Endothelial cell of umbilical vein (primary cell): ENCODE data around the gene IFI27L2. TPM values are rescaled to one million over a fixed set of nuclear protein-coding genes. Genes with fewer than 3 reads are reported as not detected.

Experiments used
- BruUV-seq: library from RNA; stranded (reverse); fragments of 400-500 nt; replicated peaks from 2 replicates; lab custom pipeline; 2021; lab: Mats Ljungman, UMichigan
- CTCF ChIA-PET: fragments of 300-600, 350-600 bp; sonication (Branson Sonifier 250); formaldehyde crosslinking; loops from one replicate; lab custom pipeline; 2021; ENCODE audit warnings: antibody characterized with exemption, inconsistent platforms; lab: Charles Lee
- POLR2A ChIA-PET: fragments of 300-600, 350-600 bp; sonication (Branson Sonifier 250); formaldehyde crosslinking; loops from one replicate; lab custom pipeline; 2021; ENCODE audit warnings: antibody characterized with exemption, inconsistent platforms; lab: Charles Lee
- DNase-seq: peaks from one replicate; pipeline ENCODE4 v3.0.0-alpha.2; 2011; ENCODE audit warnings: low read depth, low spot score
- FAIRE-seq: peaks from 2 replicates; lab custom pipeline; 2011; peaks lifted over from hg19 to GRCh38; lab: Jason Lieb, UNC
- H2AFZ ChIP-seq: 2 replicates; pipeline ENCODE4 v1.6.0; 2012; ENCODE audit warnings: low read depth, low read length, control low read depth, inconsistent platforms
- H3K27ac ChIP-seq: 2 replicates; pipeline ENCODE4 v1.5.1; 2011; ENCODE audit warnings: low read depth, mild to moderate bottlenecking, control low read depth, low read length, moderate library complexity; ENCODE audit not compliant: insufficient read depth
- H3K27me3 ChIP-seq, 2 experiments: 2 replicates each; pipeline versions ENCODE4 v1.6.0 to v1.6.1; 2011; ENCODE audit warnings: low read length in 2 of 2, mixed read lengths in 1 of 2; ENCODE audit not compliant: control insufficient read depth in 2 of 2, insufficient read depth in 2 of 2
- H3K36me3 ChIP-seq, 2 experiments: 2 replicates in 1 of 2; 3 replicates in 1 of 2; pipeline ENCODE4 v1.5.1; 2011; ENCODE audit warnings: low read length in 2 of 2, mild to moderate bottlenecking in 1 of 2, moderate library complexity in 1 of 2; ENCODE audit not compliant: control insufficient read depth in 2 of 2, insufficient read depth in 2 of 2; ENCODE audit errors: extremely low read depth in 1 of 2
- H3K4me1 ChIP-seq: 3 replicates; pipeline ENCODE4 v1.5.1; 2011; ENCODE audit warnings: mild to moderate bottlenecking, low read length; ENCODE audit not compliant: control insufficient read depth, insufficient read depth; ENCODE audit errors: extremely low read depth
- H3K4me2 ChIP-seq: 2 replicates; pipeline ENCODE4 v1.6.1; 2011; ENCODE audit warnings: low read length, control low read depth, mixed read lengths; ENCODE audit not compliant: insufficient read depth
- H3K4me3 ChIP-seq, 3 experiments: fragments of 200-600 bp in 1 of 3; sonication (generic), shearing (Covaris generic) in 1 of 3; replicated peaks in 1 of 3; 2 replicates each; pipeline ENCODE4 v1.5.1; 2011 to 2016; ENCODE audit warnings: control low read depth in 3 of 3, low read length in 3 of 3, mild to moderate bottlenecking in 2 of 3, inconsistent platforms in 1 of 3, low read depth in 1 of 3, moderate library complexity in 1 of 3; ENCODE audit not compliant: insufficient read depth in 1 of 3
- H3K79me2 ChIP-seq: 2 replicates; pipeline ENCODE4 v1.6.0; 2012; ENCODE audit warnings: low read length, inconsistent platforms; ENCODE audit not compliant: control insufficient read depth, insufficient read depth
- H3K9ac ChIP-seq: replicated peaks from 2 replicates; pipeline ENCODE3; 2011; ENCODE audit warnings: low read length, control low read depth; ENCODE audit not compliant: insufficient read depth; ENCODE audit errors: extremely low read depth
- H3K9me1 ChIP-seq: replicated peaks from 3 replicates; pipeline ENCODE4 v1.6.0; 2011; ENCODE audit warnings: mild to moderate bottlenecking, low read length; ENCODE audit not compliant: control insufficient read depth, insufficient read depth; ENCODE audit errors: extremely low read depth
- H3K9me3 ChIP-seq: replicated peaks from 2 replicates; pipeline ENCODE4 v1.5.1; 2012; ENCODE audit warnings: low read length, inconsistent platforms; ENCODE audit not compliant: control insufficient read depth, insufficient read depth
- H4K20me1 ChIP-seq: replicated peaks from 2 replicates; pipeline ENCODE3; 2011; ENCODE audit warnings: mild to moderate bottlenecking, low read length; ENCODE audit not compliant: control insufficient read depth, insufficient read depth; ENCODE audit errors: extremely low read depth
- EZH2 ChIP-seq: IDR thresholded peaks from 2 replicates; pipeline ENCODE4 v1.6.1; 2012; ENCODE audit warnings: borderline replicate concordance, low read depth, mild to moderate bottlenecking, moderate library complexity, low read length, inconsistent platforms; ENCODE audit not compliant: severe bottlenecking
- FOS ChIP-seq: IDR thresholded peaks from 2 replicates; pipeline ENCODE4 v1.6.1; 2011; ENCODE audit warnings: mild to moderate bottlenecking, low read length, moderate library complexity, borderline replicate concordance; ENCODE audit not compliant: insufficient read depth
- GATA2 ChIP-seq: IDR thresholded peaks from 2 replicates; pipeline ENCODE4 v1.7.0; 2011; ENCODE audit warnings: low read depth, mild to moderate bottlenecking, moderate library complexity, mixed read lengths, low read length; ENCODE audit not compliant: insufficient read length, insufficient read depth
- JUN ChIP-seq: IDR thresholded peaks from 2 replicates; pipeline ENCODE4 v1.6.1; 2011; ENCODE audit warnings: borderline replicate concordance, low read depth; ENCODE audit not compliant: insufficient read length, insufficient read depth
- MYC ChIP-seq: IDR thresholded peaks from one replicate; pipeline ENCODE4 v1.6.1; 2011; ENCODE audit warnings: mild to moderate bottlenecking, low read depth, low read length
- POLR2A ChIP-seq: IDR thresholded peaks from 2 replicates; pipeline ENCODE4 v1.6.1; 2012; ENCODE audit warnings: low read depth, mild to moderate bottlenecking, control low read depth, low read length
- POLR2AphosphoS5 ChIP-seq: IDR thresholded peaks from 2 replicates; pipeline ENCODE4 v1.6.1; 2012; ENCODE audit warnings: low read depth, mild to moderate bottlenecking, control low read depth, low read length, moderate library complexity; ENCODE audit not compliant: insufficient read depth
- dilution Hi-C: fragments of 300-500 bp; cut with MboI; formaldehyde crosslinking; loops from one replicate; pipeline ENCODE4 v1.15.0; 2019; ENCODE audit warnings: low sequenced_read_pairs; ENCODE audit not compliant: extremely low pct_ligation_motif_present
- intact Hi-C: fragments of 100-400 bp; cut with micrococcal nuclease; formaldehyde crosslinking; loops from one replicate; pipeline ENCODE4 v1.10.0; 2022
- polyA plus RNA-seq, 4 experiments: library from polyadenylated mRNA; depleted of rRNA in 3 of 4; stranded (reverse) in 3 of 4; unstranded in 1 of 4; fragments of >200 nt; gene quantifications; 2 replicates each; pipeline versions ENCODE4 v1.2.1 to v1.2.3, GENCODE V29; 2011 to 2012; ENCODE audit warnings: missing spikeins in 1 of 4
- total RNA-seq: library from RNA; stranded (reverse); gene quantifications from 2 replicates; pipeline ENCODE4 v1.2.3, GENCODE V29; 2021
- TF ChIP-seq, protein P1 (sequence below), 2 donors: IDR thresholded peaks; 1 replicate in 1 of 2; 2 replicates in 1 of 2; pipeline ENCODE4 v1.5.1; 2011; ENCODE audit warnings: low read length in 2 of 2, mild to moderate bottlenecking in 2 of 2, moderate library complexity in 2 of 2, control low read depth in 1 of 2, inconsistent platforms in 1 of 2, low read depth in 1 of 2; ENCODE audit not compliant: insufficient read depth in 1 of 2; ENCODE audit errors: extremely low read depth in 1 of 2
- TF ChIP-seq, protein P2 (sequence below): IDR thresholded peaks from 2 replicates; pipeline ENCODE4 v1.6.1; 2011; ENCODE audit not compliant: insufficient read depth, insufficient read length

The IFI27L2 gene
- total and polyA plus RNA-seq, 2 donors (not counting 3 experiments of a cell fraction or from before 2014, with no cell fraction given), result 28.7 to 82.9 TPM

GRCh38 chr14:94089479-94089878 is 39.9 kb downstream of the IFI27L2 start:
- H3K4me2 ChIP-seq, result no peak overlapping the region
- CTCF ChIA-PET, result no interaction called here

GRCh38 chr14:94088516-94088915 is 40.9 kb downstream of the IFI27L2 start:
- Histone ChIP-seq H3K27ac (no peak overlapping the region), H3K27me3 (no peaks in the 10 kb centered on the region), H3K9me1 (no peaks in the 10 kb centered on the region), H3K9ac (no peak overlapping the region), H3K79me2 (no peaks in the 10 kb centered on the region), H3K9me3 (no peaks in the 10 kb centered on the region), H3K36me3 (no peaks in the 10 kb centered on the region), H3K4me1 (no peaks in the 10 kb centered on the region), H3K4me3 (no peak overlapping the region), H4K20me1 (no peaks in the 10 kb centered on the region), H3K4me2 (no peak overlapping the region), H2AFZ (no peak overlapping the region)
- TF ChIP-seq GATA2 (no peak), POLR2A (no peak), POLR2AphosphoS5 (no peak), JUN (no peak), EZH2 (no peak), MYC (no peak), FOS (no peak)
- TF ChIP-seq, protein P1, sequence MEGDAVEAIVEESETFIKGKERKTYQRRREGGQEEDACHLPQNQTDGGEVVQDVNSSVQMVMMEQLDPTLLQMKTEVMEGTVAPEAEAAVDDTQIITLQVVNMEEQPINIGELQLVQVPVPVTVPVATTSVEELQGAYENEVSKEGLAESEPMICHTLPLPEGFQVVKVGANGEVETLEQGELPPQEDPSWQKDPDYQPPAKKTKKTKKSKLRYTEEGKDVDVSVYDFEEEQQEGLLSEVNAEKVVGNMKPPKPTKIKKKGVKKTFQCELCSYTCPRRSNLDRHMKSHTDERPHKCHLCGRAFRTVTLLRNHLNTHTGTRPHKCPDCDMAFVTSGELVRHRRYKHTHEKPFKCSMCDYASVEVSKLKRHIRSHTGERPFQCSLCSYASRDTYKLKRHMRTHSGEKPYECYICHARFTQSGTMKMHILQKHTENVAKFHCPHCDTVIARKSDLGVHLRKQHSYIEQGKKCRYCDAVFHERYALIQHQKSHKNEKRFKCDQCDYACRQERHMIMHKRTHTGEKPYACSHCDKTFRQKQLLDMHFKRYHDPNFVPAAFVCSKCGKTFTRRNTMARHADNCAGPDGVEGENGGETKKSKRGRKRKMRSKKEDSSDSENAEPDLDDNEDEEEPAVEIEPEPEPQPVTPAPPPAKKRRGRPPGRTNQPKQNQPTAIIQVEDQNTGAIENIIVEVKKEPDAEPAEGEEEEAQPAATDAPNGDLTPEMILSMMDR (IDR thresholded peaks at IDR 0.05; ENCODE audit: extremely low read depth in 1 of 2, insufficient read depth in 1 of 2, low read depth in 1 of 2, low read length in 2 of 2), result no peak
- TF ChIP-seq, protein P2, sequence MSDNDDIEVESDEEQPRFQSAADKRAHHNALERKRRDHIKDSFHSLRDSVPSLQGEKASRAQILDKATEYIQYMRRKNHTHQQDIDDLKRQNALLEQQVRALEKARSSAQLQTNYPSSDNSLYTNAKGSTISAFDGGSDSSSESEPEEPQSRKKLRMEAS, result no peak
- intact Hi-C loops (no loop called here), dilution Hi-C loops (no loop called here)
- FAIRE-seq (no peak), DNase-seq (no peak)
- BruUV-seq, result no TSS peak
- POLR2A ChIA-PET, result no interaction called here
- CTCF ChIA-PET, result no interaction called here

More at GRCh38 chr14:94089479-94089878, 39.9 kb downstream of the IFI27L2 start:
- dilution Hi-C loops, result no loop called here
- no TSS peak for BruUV-seq
- no peak overlapping the region for H3K27ac ChIP-seq
- FAIRE-seq (no peak), DNase-seq (no peak)
- no peaks in the 10 kb centered on the region for H4K20me1 ChIP-seq
- TF ChIP-seq FOS, result no peak
- TF ChIP-seq GATA2, result peak; percentile 46
- no peak overlapping the region for H3K4me3 ChIP-seq
- H3K9me1 ChIP-seq, result no peaks in the 10 kb centered on the region
- H3K79me2 ChIP-seq, result no peaks in the 10 kb centered on the region
- no peaks in the 10 kb centered on the region for H3K27me3 ChIP-seq
- intact Hi-C loops, result no loop called here
- H3K36me3 ChIP-seq, result no peaks in the 10 kb centered on the region
- POLR2A ChIA-PET, result no interaction called here
- no peaks in the 10 kb centered on the region for H3K9me3 ChIP-seq
- H3K9ac ChIP-seq, result no peak overlapping the region
- no peaks in the 10 kb centered on the region for H3K4me1 ChIP-seq
- no peak overlapping the region for H2AFZ ChIP-seq
